ENCODE data around the gene NUP85. TPM values are rescaled to one million over a fixed set of nuclear protein-coding genes. Genes with fewer than 3 reads are reported as not detected.
A peak's percentile ranks its signal among the peaks of the same experiment; 100 is the strongest.
"Not testable (repeated sequence)": the region's sequence is repeated elsewhere in the genome, so short reads cannot be mapped to it uniquely, and the experiment has no call there.

Gene NUP85
- polyA plus RNA-seq, 2 of the 4 experiments (the other 2 are of a cell fraction), result 83.4 to 110 TPM

DNA sequence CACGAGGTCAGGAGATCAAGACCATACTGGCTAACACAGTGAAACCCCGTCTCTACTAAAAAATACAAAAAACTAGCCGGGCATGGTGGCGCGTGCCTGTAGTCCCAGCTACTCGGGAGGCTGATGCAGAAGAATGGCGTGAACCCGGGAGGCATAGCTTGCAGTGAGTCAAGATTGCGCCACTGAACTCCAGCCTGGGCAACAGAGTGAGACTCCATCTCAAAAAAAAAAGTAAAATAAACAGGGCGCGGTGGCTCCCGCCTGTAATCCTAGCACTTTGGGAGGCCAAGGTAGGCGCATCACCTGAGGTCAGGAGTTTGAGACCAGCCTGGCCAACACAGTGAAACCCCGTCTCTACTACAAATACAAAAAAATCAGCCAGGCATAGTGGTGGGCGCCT lies 40.9 kb upstream of the NUP85 start:
- not testable (repeated sequence) for H3K4me3 ChIP-seq; FAIRE-seq; ATAC-seq; H3K27ac ChIP-seq; H3K4me2 ChIP-seq; DNase-seq (ENCODE audit: low read depth in 1 of 2, low spot score in 1 of 2); H3K9me3 ChIP-seq
- H3K4me1 ChIP-seq, result peaks cover 12% of the 10 kb centered on the region
- CTCF ChIA-PET, result interaction anchor here (1.0 to 15.3 kb wide), 7 partner anchors 9 to 95 kb away, joined by 3 to 270 read pairs (median 5); partner anchors contain the start of genes ARMC7 and NT5C
- POLR2A ChIA-PET, result interaction anchor here (0.6 kb wide), 1 partner anchor 40 kb away, joined by 3 read pairs; no protein-coding TSS in a partner anchor
- peak in 1 of 2 experiments; percentile 16; a peak in 1 of 4 replicates for TF ChIP-seq CEBPB (IDR thresholded peaks at IDR 0.05)
- WGBS (ENCODE audit: missing lambda C conversion rate), result 94% methylated on average over 15 of the region's 15 CpGs

DNA sequence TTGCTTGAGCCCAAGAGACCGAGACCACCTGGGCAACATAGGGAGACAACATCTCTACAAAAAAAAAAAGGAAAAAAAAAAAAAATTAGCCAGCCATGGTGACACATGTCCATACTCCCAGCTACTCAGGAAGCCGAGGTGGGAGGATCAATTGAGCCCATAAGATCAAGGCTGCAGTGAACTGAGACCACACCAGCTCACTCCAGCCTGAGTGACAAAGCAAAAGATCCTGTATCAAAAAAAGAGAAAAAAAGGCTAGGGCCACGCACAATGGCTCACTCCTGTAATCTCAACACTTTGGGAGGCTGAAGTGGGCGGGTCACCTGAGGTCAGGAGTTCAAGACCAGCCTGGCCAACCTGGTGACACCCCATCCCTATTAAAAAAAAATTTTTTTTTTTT lies 36.5 kb upstream of the NUP85 start:
- no peak overlapping the region for H3K4me2 ChIP-seq
- no peak for DNase-seq (ENCODE audit: low read depth in 1 of 2, low spot score in 1 of 2)
- no peak overlapping the region for H3K4me3 ChIP-seq
- TF ChIP-seq CBX8 (IDR thresholded peaks at IDR 0.05), result no peak
- TF ChIP-seq MYC (IDR thresholded peaks at IDR 0.05; ENCODE audit: borderline replicate concordance, low read length), result no peak
- TF ChIP-seq, protein P1, sequence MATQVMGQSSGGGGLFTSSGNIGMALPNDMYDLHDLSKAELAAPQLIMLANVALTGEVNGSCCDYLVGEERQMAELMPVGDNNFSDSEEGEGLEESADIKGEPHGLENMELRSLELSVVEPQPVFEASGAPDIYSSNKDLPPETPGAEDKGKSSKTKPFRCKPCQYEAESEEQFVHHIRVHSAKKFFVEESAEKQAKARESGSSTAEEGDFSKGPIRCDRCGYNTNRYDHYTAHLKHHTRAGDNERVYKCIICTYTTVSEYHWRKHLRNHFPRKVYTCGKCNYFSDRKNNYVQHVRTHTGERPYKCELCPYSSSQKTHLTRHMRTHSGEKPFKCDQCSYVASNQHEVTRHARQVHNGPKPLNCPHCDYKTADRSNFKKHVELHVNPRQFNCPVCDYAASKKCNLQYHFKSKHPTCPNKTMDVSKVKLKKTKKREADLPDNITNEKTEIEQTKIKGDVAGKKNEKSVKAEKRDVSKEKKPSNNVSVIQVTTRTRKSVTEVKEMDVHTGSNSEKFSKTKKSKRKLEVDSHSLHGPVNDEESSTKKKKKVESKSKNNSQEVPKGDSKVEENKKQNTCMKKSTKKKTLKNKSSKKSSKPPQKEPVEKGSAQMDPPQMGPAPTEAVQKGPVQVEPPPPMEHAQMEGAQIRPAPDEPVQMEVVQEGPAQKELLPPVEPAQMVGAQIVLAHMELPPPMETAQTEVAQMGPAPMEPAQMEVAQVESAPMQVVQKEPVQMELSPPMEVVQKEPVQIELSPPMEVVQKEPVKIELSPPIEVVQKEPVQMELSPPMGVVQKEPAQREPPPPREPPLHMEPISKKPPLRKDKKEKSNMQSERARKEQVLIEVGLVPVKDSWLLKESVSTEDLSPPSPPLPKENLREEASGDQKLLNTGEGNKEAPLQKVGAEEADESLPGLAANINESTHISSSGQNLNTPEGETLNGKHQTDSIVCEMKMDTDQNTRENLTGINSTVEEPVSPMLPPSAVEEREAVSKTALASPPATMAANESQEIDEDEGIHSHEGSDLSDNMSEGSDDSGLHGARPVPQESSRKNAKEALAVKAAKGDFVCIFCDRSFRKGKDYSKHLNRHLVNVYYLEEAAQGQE (IDR thresholded peaks at IDR 0.05), result no peak
- TF ChIP-seq SMC3 (IDR thresholded peaks at IDR 0.05), result no peak
- TF ChIP-seq TFCP2L1 (CRISPR knock-in tag; IDR thresholded peaks at IDR 0.05), result no peak
- TF ChIP-seq ZC3H11A (IDR thresholded peaks at IDR 0.05), result no peak
- TF ChIP-seq RNF2 (IDR thresholded peaks at IDR 0.05; ENCODE audit: borderline replicate concordance, low read depth), result no peak
- TF ChIP-seq KDM5A (IDR thresholded peaks at IDR 0.05), result no peak
- no peak for TF ChIP-seq SREBF2 (IDR thresholded peaks at IDR 0.05)
- no peak for TF ChIP-seq FOXS1 (CRISPR knock-in tag; IDR thresholded peaks at IDR 0.05)
- TF ChIP-seq JUN (IDR thresholded peaks at IDR 0.05), result no peak
- ChIA-PET POLR2A (interaction anchor here (0.7 kb wide), 3 partner anchors 30 to 296 kb away, joined by 3 to 4 read pairs (median 3); partner anchors contain the start of gene FDXR), CTCF (interaction anchor here (0.6 to 15.3 kb wide), 13 partner anchors 9 to 1269 kb away, joined by 3 to 270 read pairs (median 5); partner anchors contain the start of genes ARMC7 and NT5C)
- no peak for FAIRE-seq
- H3K9me3 ChIP-seq, result no peaks in the 10 kb centered on the region
- H3K27ac ChIP-seq, result no peak overlapping the region
- H3K4me1 ChIP-seq, result 0 out of 3 replicates have a peak, but pooled peaks cover 3% of the 10 kb centered on the region
- no peak for ATAC-seq
- 88% methylated on average over 4 of the region's 4 CpGs for WGBS (ENCODE audit: missing lambda C conversion rate)

DNA sequence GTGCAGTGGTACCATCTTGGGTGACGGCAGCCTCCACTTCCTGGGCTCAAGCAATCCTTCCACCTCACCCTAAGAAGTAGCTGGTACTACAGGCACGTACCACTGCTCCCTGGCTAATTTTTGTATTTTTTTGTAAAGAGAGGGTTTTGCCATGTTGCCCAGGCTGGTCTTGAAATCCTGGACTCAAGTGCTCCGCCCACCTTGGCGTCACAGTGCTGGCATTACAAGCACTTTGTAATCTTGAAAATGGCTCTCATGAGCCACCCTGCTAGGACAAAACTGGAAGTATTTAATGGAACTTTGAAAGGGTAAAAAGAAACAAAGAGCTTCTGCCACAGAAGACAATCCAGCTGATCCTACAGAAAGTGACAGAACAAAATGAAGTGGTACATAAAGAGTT lies 32.0 kb upstream of the NUP85 start:
- no peak overlapping the region for H3K4me2 ChIP-seq
- ATAC-seq, result no peak
- no peaks in the 10 kb centered on the region for H3K9me3 ChIP-seq
- no peak overlapping the region for H3K27ac ChIP-seq
- H3K4me3 ChIP-seq, result no peak overlapping the region
- TF ChIP-seq, protein P2, sequence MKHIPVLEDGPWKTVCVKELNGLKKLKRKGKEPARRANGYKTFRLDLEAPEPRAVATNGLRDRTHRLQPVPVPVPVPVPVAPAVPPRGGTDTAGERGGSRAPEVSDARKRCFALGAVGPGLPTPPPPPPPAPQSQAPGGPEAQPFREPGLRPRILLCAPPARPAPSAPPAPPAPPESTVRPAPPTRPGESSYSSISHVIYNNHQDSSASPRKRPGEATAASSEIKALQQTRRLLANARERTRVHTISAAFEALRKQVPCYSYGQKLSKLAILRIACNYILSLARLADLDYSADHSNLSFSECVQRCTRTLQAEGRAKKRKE (CRISPR knock-in tag; IDR thresholded peaks at IDR 0.05; ENCODE audit: low read depth), result no peak
- TF ChIP-seq HEYL (CRISPR knock-in tag; IDR thresholded peaks at IDR 0.05), result no peak
- no peak for TF ChIP-seq POLR2A (IDR thresholded peaks at IDR 0.05; ENCODE audit: low read length)
- no peak for TF ChIP-seq CHD4 (IDR thresholded peaks at IDR 0.05; ENCODE audit: borderline replicate concordance)
- TF ChIP-seq, protein P3, sequence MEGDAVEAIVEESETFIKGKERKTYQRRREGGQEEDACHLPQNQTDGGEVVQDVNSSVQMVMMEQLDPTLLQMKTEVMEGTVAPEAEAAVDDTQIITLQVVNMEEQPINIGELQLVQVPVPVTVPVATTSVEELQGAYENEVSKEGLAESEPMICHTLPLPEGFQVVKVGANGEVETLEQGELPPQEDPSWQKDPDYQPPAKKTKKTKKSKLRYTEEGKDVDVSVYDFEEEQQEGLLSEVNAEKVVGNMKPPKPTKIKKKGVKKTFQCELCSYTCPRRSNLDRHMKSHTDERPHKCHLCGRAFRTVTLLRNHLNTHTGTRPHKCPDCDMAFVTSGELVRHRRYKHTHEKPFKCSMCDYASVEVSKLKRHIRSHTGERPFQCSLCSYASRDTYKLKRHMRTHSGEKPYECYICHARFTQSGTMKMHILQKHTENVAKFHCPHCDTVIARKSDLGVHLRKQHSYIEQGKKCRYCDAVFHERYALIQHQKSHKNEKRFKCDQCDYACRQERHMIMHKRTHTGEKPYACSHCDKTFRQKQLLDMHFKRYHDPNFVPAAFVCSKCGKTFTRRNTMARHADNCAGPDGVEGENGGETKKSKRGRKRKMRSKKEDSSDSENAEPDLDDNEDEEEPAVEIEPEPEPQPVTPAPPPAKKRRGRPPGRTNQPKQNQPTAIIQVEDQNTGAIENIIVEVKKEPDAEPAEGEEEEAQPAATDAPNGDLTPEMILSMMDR (IDR thresholded peaks at IDR 0.05), result no peak
- no peak for TF ChIP-seq ESRRA (IDR thresholded peaks at IDR 0.05; ENCODE audit: borderline replicate concordance, low read length)
- TF ChIP-seq MYC (IDR thresholded peaks at IDR 0.05; ENCODE audit: borderline replicate concordance, low read length), result no peak
- FAIRE-seq, result no peak
- POLR2A ChIA-PET, result interaction anchor here (1.2 to 1.3 kb wide), 2 partner anchors 10 to 19 kb away, joined by 3 to 8 read pairs; partner anchors contain the start of genes JPT1 and SUMO2
- no peak for DNase-seq (ENCODE audit: low read depth in 1 of 2, low spot score in 1 of 2)
- H3K4me1 ChIP-seq, result 0 out of 3 replicates have a peak, but pooled peaks cover 3% of the 10 kb centered on the region
- 90% methylated on average over 4 of the region's 4 CpGs for WGBS (ENCODE audit: missing lambda C conversion rate)
- CTCF ChIA-PET, result interaction anchor here (1.0 to 15.3 kb wide), 10 partner anchors 9 to 114 kb away, joined by 3 to 270 read pairs (median 9); partner anchors contain the start of genes ARMC7 and NT5C

Data from A549 (cell line).